Measurements from ENCODE around the gene PCDHGA2. TPM values are rescaled to one million over a fixed set of nuclear protein-coding genes. Genes with fewer than 3 reads are reported as not detected.
"Not testable (repeated sequence)": the region's sequence is repeated elsewhere in the genome, so short reads cannot be mapped to it uniquely, and the experiment has no call there.

The PCDHGA2 gene
- total RNA-seq, 2 experiments from 2014 or later = 0.04 TPM; not detected in 1

- POLR2A ChIA-PET = no interaction called here
- CTCF ChIA-PET = no interaction called here
Measured at GRCh38 chr5:141371572-141372475, 33.3 kb downstream of the PCDHGA2 start.

- CTCF ChIA-PET = interaction anchor here (0.6 kb wide), 1 partner anchor 387 kb away, joined by 3 read pairs; no protein-coding TSS in a partner anchor
- POLR2A ChIA-PET = no interaction called here
Measured at GRCh38 chr5:141373673-141374317, 35.2 kb downstream of the PCDHGA2 start, which contains the start of gene PCDHGA6. Gene PCDHGA6 (plus strand): TSS chr5:141373891. CDS start chr5:141374084, 193 bp downstream.

- CTCF ChIA-PET = interaction anchor here (0.6 to 1.1 kb wide), 2 partner anchors 12 to 387 kb away, joined by 3 to 4 read pairs; no protein-coding TSS in a partner anchor
- POLR2A ChIA-PET = no interaction called here
Measured at GRCh38 chr5:141374627-141375026, 36.1 kb downstream of the PCDHGA2 start.

- CTCF ChIA-PET = interaction anchor here (1.1 kb wide), 1 partner anchor 11 kb away, joined by 4 read pairs; no protein-coding TSS in a partner anchor
- POLR2A ChIA-PET = not testable (repeated sequence)
Measured at GRCh38 chr5:141375444-141376155, 37.0 kb downstream of the PCDHGA2 start.

- ChIA-PET CTCF (no interaction called here), POLR2A (no interaction called here)
Measured at GRCh38 chr5:141382469-141383294, 44.1 kb downstream of the PCDHGA2 start, which contains the start of gene PCDHGA7. Gene PCDHGA7 (plus strand): TSS chr5:141382742. CDS start chr5:141382900, 158 bp downstream.

- POLR2A ChIA-PET = no interaction called here
- CTCF ChIA-PET = no interaction called here
Measured at GRCh38 chr5:141383345-141383744, 44.8 kb downstream of the PCDHGA2 start.

GRCh38 chr5:141384471-141385267 is 46.1 kb downstream of the PCDHGA2 start:
- ChIA-PET CTCF (no interaction called here), POLR2A (no interaction called here)

GRCh38 chr5:141387557-141388311 is 49.2 kb downstream of the PCDHGA2 start, which contains the start of gene PCDHGB4:
Gene PCDHGB4 (plus strand): TSS chr5:141387698. CDS start chr5:141387885, 187 bp downstream.
- POLR2A ChIA-PET = not testable (repeated sequence)
- CTCF ChIA-PET = interaction anchor here (1.0 kb wide), 1 partner anchor 43 kb away, joined by 4 read pairs; the partner anchor contains the start of gene PCDHGA12

GRCh38 chr5:141388661-141389060 is 50.1 kb downstream of the PCDHGA2 start:
- CTCF ChIA-PET = no interaction called here

GRCh38 chr5:141389153-141390042 is 50.8 kb downstream of the PCDHGA2 start:
- CTCF ChIA-PET = interaction anchor here (1.1 kb wide), 1 partner anchor 132 kb away, joined by 3 read pairs; no protein-coding TSS in a partner anchor
- POLR2A ChIA-PET = no interaction called here

More at GRCh38 chr5:141388661-141389060, 50.1 kb downstream of the PCDHGA2 start:
- POLR2A ChIA-PET = no interaction called here

GRCh38 chr5:141392429-141393198 is 54.1 kb downstream of the PCDHGA2 start, which contains the start of gene PCDHGA8:
Gene PCDHGA8 (plus strand): TSS chr5:141392633. CDS start chr5:141392814, 181 bp downstream.
- POLR2A ChIA-PET = no interaction called here
- CTCF ChIA-PET = no interaction called here

Other genes starting within 250 kb of the PCDHGA2 start
- gene PCDHB2, start 244.1 kb upstream of the PCDHGA2 start, total RNA-seq = not detected
- gene PCDHB3, start 238.3 kb upstream of the PCDHGA2 start, total RNA-seq = not detected
- gene PCDHB4, start 216.9 kb upstream of the PCDHGA2 start, total RNA-seq = not detected
- gene PCDHB5, start 203.6 kb upstream of the PCDHGA2 start, total RNA-seq = not detected
- gene PCDHB6, start 188.7 kb upstream of the PCDHGA2 start, total RNA-seq = not detected
- gene PCDHB7, start 166.1 kb upstream of the PCDHGA2 start, total RNA-seq = not detected
- not detected for gene PCDHB8, start 161.0 kb upstream of the PCDHGA2 start, total RNA-seq
- not detected for gene PCDHB16, start 156.4 kb upstream of the PCDHGA2 start, total RNA-seq
- gene PCDHB9, start 151.6 kb upstream of the PCDHGA2 start, total RNA-seq = not detected
- not detected for gene PCDHB10, start 146.4 kb upstream of the PCDHGA2 start, total RNA-seq
- not detected for gene PCDHB11, start 139.1 kb upstream of the PCDHGA2 start, total RNA-seq
- gene PCDHB12, start 130.0 kb upstream of the PCDHGA2 start, total RNA-seq = not detected
- not detected for gene PCDHB13, start 124.8 kb upstream of the PCDHGA2 start, total RNA-seq
- not detected for gene PCDHB14, start 115.4 kb upstream of the PCDHGA2 start, total RNA-seq
- not detected for gene PCDHB15, start 93.4 kb upstream of the PCDHGA2 start, total RNA-seq
- gene SLC25A2, start 34.7 kb upstream of the PCDHGA2 start, total RNA-seq = under 1 TPM; 0.19 to 0.21 TPM
- 10 to 100 TPM; 57.1 to 58.0 TPM for gene TAF7, start 18.0 kb upstream of the PCDHGA2 start, total RNA-seq
- under 1 TPM; 0.04 to 0.06 TPM for gene PCDHGA1, start 8.2 kb upstream of the PCDHGA2 start, total RNA-seq
- not detected for gene PCDHGA3, start 5.1 kb downstream of the PCDHGA2 start, total RNA-seq
- not detected for gene PCDHGB1, start 11.3 kb downstream of the PCDHGA2 start, total RNA-seq
- gene PCDHGA4, start 16.3 kb downstream of the PCDHGA2 start, total RNA-seq = under 1 TPM in 1 of 2 experiments, not detected in 1; 0.15 TPM
- under 1 TPM; 0.23 to 0.25 TPM for gene PCDHGB2, start 21.2 kb downstream of the PCDHGA2 start, total RNA-seq
- under 1 TPM; 0.06 to 0.13 TPM for gene PCDHGA5, start 25.4 kb downstream of the PCDHGA2 start, total RNA-seq
- under 1 TPM; 0.17 to 0.19 TPM for gene PCDHGB3, start 31.5 kb downstream of the PCDHGA2 start, total RNA-seq
- gene PCDHGA6, start 35.1 kb downstream of the PCDHGA2 start, total RNA-seq = under 1 TPM; 0.06 to 0.13 TPM
- gene PCDHGA7, start 44.0 kb downstream of the PCDHGA2 start, total RNA-seq = under 1 TPM in 1 of 2 experiments, not detected in 1; 0.06 TPM
- under 1 TPM; 0.04 to 0.06 TPM for gene PCDHGB4, start 48.9 kb downstream of the PCDHGA2 start, total RNA-seq
- gene PCDHGA8, start 53.9 kb downstream of the PCDHGA2 start, total RNA-seq = not detected
- under 1 TPM; 0.15 to 0.19 TPM for gene PCDHGB5, start 59.2 kb downstream of the PCDHGA2 start, total RNA-seq
- gene PCDHGA9, start 64.0 kb downstream of the PCDHGA2 start, total RNA-seq = not detected
- under 1 TPM; 0.04 to 0.06 TPM for gene PCDHGB6, start 69.3 kb downstream of the PCDHGA2 start, total RNA-seq
- gene PCDHGA10, start 74.2 kb downstream of the PCDHGA2 start, total RNA-seq = under 1 TPM; 0.08 to 0.11 TPM
- not detected for gene PCDHGB7, start 78.9 kb downstream of the PCDHGA2 start, total RNA-seq
- gene PCDHGA11, start 82.3 kb downstream of the PCDHGA2 start, total RNA-seq = not detected
- under 1 TPM; 0.08 to 0.10 TPM for gene PCDHGA12, start 91.7 kb downstream of the PCDHGA2 start, total RNA-seq
- gene PCDHGC3, start 137.2 kb downstream of the PCDHGA2 start, total RNA-seq = under 1 TPM in 1 of 2 experiments, not detected in 1; 0.13 TPM
- gene PCDHGC4, start 146.3 kb downstream of the PCDHGA2 start, total RNA-seq = not detected
- gene PCDHGC5, start 150.3 kb downstream of the PCDHGA2 start, total RNA-seq = not detected

All from activated CD8-positive, alpha-beta memory T cell treated with anti-CD3 and anti-CD28 coated beads for 36 hours (primary cell).